Stomach (tissue), 9 donors: ENCODE results near the gene ACOT7. TPM values are rescaled to one million over a fixed set of nuclear protein-coding genes. Genes with fewer than 3 reads are reported as not detected.

Experiments
- DNase-seq, 2 donors: peaks; one replicate each; pipeline versions ENCODE4 v3.0.0 to v3.0.0-alpha.2; 2013 to 2019
- H3K27ac ChIP-seq, 5 donors: fragments of 200-600 bp in 4 of 5; sonication (generic) in 4 of 5; one replicate each; pipeline ENCODE4 v1.5.1; 2013 to 2019; ENCODE audit warnings: mild to moderate bottlenecking in 1 of 5, moderate library complexity in 1 of 5
- H3K27me3 ChIP-seq, 3 donors: fragments of 200-600 bp; sonication (generic); one replicate each; pipeline ENCODE4 v1.5.1; 2017 to 2019; ENCODE audit warnings: mixed run types in 1 of 3
- H3K36me3 ChIP-seq, 4 donors: fragments of 200-600 bp; sonication (generic); 1 replicate in 3 of 4; 2 replicates in 1 of 4; pipeline ENCODE4 v1.5.1; 2016 to 2019
- H3K4me1 ChIP-seq, 4 donors: fragments of 200-600 bp; sonication (generic); one replicate each; pipeline ENCODE4 v1.5.1; 2016 to 2019
- H3K4me3 ChIP-seq, 4 donors: fragments of 200-600 bp; sonication (generic) in 3 of 4; one replicate each; pipeline ENCODE4 v1.5.1; 2016 to 2019; ENCODE audit warnings: mild to moderate bottlenecking in 1 of 4
- H3K9me3 ChIP-seq, 4 donors: fragments of 200-600 bp; sonication (generic); one replicate each; pipeline ENCODE4 v1.5.1; 2016 to 2019
- EP300 ChIP-seq: sonication (generic); formaldehyde crosslinking; IDR thresholded peaks from one replicate; pipeline ENCODE4 v1.6.1; 2017; ENCODE audit warnings: antibody characterized with exemption
- POLR2A ChIP-seq, 4 donors: fragments of 450-650 bp; IDR thresholded peaks; one replicate each; pipeline ENCODE4 v1.6.1; 2016; ENCODE audit warnings: antibody characterized with exemption in 4 of 4, control low read depth in 2 of 4, mild to moderate bottlenecking in 1 of 4, moderate library complexity in 1 of 4
- POLR2AphosphoS5 ChIP-seq, 3 donors: sonication (generic); formaldehyde crosslinking; IDR thresholded peaks; one replicate each; pipeline ENCODE4 v1.6.1; 2016; ENCODE audit warnings: antibody characterized with exemption in 3 of 3
- WGBS, 5 donors: extraction: QIAGEN DNeasy Blood & Tissue Kit in 3 of 5; methylation state at CpG; one replicate each; pipeline versions ENCODE4 v1.1.5 to v1.1.7; 2013 to 2018; 5-methylcytosine and 5-hydroxymethylcytosine counted together
- intact Hi-C: fragments of 100-400 bp; cut with DNase I; formaldehyde crosslinking; loops from one replicate; pipeline ENCODE4 v1.15.1; 2023; ENCODE audit warnings: low total_unique reads
- polyA plus RNA-seq, 3 donors: library from polyadenylated mRNA; stranded (reverse); fragments of 200-250 nt; gene quantifications; one replicate each; pipeline ENCODE4 v1.2.3, GENCODE V29; 2013
- total RNA-seq, 5 donors: library from RNA; depleted of rRNA; stranded (reverse); fragments of >200 nt; gene quantifications; one replicate each; pipeline versions ENCODE4 v1.1.0 to v1.2.3, GENCODE V29; 2014 to 2016
- TF ChIP-seq, protein P1 (sequence below), 7 experiments: fragments of 450-650 bp in 4 of 7; fragments of 200-600 bp in 3 of 7; sonication (generic) in 3 of 7; IDR thresholded peaks; one replicate each; pipeline ENCODE4 v1.5.1; 2016 to 2019; ENCODE audit warnings: antibody characterized with exemption in 7 of 7, control low read depth in 2 of 7, mild to moderate bottlenecking in 1 of 7
- donor health status: healthy with polysubstance abuse.
- donor health status: Bipolar disorder and iron deficiency.
- donor health status: healthy.

ACOT7 gene
- total and polyA plus RNA-seq, 8 donors = 9.4 to 69.8 (median 19.4) TPM; not detected in 1

GRCh38 chr1:6314503-6314902 lies 79.1 kb downstream of the ACOT7 start:
- Histone ChIP-seq H3K27ac (no peak overlapping the region), H3K4me3 (no peak overlapping the region), H3K36me3 (peaks cover 0 to 34% (median 18%) of the 10 kb centered on the region in 4 donors), H3K4me1 (no peaks in the 10 kb centered on the region), H3K27me3 (no peaks in the 10 kb centered on the region), H3K9me3 (no peaks in the 10 kb centered on the region)
- TF ChIP-seq POLR2AphosphoS5 (IDR thresholded peaks at IDR 0.05) (no peak), POLR2A (IDR thresholded peaks at IDR 0.05) (no peak), EP300 (no peak)
- TF ChIP-seq, protein P1, sequence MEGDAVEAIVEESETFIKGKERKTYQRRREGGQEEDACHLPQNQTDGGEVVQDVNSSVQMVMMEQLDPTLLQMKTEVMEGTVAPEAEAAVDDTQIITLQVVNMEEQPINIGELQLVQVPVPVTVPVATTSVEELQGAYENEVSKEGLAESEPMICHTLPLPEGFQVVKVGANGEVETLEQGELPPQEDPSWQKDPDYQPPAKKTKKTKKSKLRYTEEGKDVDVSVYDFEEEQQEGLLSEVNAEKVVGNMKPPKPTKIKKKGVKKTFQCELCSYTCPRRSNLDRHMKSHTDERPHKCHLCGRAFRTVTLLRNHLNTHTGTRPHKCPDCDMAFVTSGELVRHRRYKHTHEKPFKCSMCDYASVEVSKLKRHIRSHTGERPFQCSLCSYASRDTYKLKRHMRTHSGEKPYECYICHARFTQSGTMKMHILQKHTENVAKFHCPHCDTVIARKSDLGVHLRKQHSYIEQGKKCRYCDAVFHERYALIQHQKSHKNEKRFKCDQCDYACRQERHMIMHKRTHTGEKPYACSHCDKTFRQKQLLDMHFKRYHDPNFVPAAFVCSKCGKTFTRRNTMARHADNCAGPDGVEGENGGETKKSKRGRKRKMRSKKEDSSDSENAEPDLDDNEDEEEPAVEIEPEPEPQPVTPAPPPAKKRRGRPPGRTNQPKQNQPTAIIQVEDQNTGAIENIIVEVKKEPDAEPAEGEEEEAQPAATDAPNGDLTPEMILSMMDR (IDR thresholded peaks at IDR 0.05) = no peak
- WGBS, 5 donors = 86 to 96% (median 93%) methylated on average over 12 of the region's 12 CpGs
- no peak for DNase-seq
- intact Hi-C loops = no loop called here

DNA sequence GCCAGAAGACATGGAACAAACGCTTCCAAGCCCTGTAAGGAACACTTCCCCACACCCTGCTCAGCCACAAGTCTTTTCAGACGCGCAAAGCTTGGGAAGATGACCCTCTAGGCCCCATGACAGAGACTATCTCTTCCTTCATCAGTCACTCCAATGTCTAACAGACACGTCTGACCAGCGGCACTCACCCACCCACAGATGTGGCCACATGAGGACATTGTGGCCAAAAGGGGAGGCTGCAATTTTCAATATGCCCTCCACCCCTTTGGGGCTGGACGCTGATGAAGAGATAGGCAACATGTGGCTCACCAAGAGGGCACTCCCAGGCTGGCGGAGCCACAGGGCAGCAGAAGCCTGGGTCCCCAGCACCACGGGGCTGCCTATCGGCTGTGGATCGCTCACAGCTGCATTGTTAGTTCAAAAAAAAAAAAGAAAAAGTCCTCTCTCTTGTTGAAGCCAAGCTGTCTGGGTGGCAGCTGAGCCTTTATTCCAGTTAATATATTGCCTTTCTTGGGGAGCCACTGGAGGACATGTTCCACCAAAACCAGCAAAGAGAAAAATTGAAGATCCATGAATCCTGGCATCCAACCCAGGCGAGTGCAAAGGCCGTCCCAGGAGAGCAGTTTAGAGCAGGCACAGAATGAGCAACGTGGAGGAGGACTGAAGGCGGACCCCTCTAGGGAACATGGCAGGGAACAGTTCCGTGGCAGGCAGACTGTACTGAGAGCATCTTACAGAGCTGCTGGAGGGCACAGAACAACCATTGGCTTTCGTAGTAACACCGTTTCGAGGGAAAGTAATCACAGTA lies 80.0 kb downstream of the ACOT7 start:
- H3K4me1 ChIP-seq = no peaks in the 10 kb centered on the region
- H3K4me3 ChIP-seq = no peak overlapping the region
- H3K36me3 ChIP-seq = peaks cover 0 to 29% (median 18%) of the 10 kb centered on the region in 4 donors
- no peak overlapping the region for H3K27ac ChIP-seq
- intact Hi-C loops = no loop called here
- H3K27me3 ChIP-seq = no peaks in the 10 kb centered on the region
- WGBS, 5 donors = 88 to 94% (median 89%) methylated on average over 16 to 18 of the region's 18 CpGs
- no peaks in the 10 kb centered on the region for H3K9me3 ChIP-seq
- DNase-seq = no peak
- TF ChIP-seq, protein P1 (IDR thresholded peaks at IDR 0.05) = no peak
- TF ChIP-seq EP300 = no peak
- TF ChIP-seq POLR2AphosphoS5 (IDR thresholded peaks at IDR 0.05) = no peak
- TF ChIP-seq POLR2A (IDR thresholded peaks at IDR 0.05) = no peak

GRCh38 chr1:6310116-6310848 lies 83.3 kb downstream of the ACOT7 start:
- WGBS, 5 donors = 92 to 96% (median 95%) methylated on average over 7 to 9 of the region's 9 CpGs
- Histone ChIP-seq H3K27ac (no peak overlapping the region), H3K9me3 (no peaks in the 10 kb centered on the region), H3K36me3 (peaks cover 0 to 8% (median 2%) of the 10 kb centered on the region in 4 donors), H3K27me3 (no peaks in the 10 kb centered on the region), H3K4me3 (no peak overlapping the region), H3K4me1 (no peaks in the 10 kb centered on the region)
- no peak for DNase-seq
- intact Hi-C loops = no loop called here
- TF ChIP-seq, protein P1 (IDR thresholded peaks at IDR 0.05) = no peak
- TF ChIP-seq POLR2A (IDR thresholded peaks at IDR 0.05) (no peak), POLR2AphosphoS5 (IDR thresholded peaks at IDR 0.05) (no peak), EP300 (no peak)

GRCh38 chr1:6309564-6309963 lies 84.0 kb downstream of the ACOT7 start:
- Histone ChIP-seq H3K27ac (no peak overlapping the region), H3K4me1 (no peaks in the 10 kb centered on the region), H3K9me3 (no peaks in the 10 kb centered on the region), H3K27me3 (no peaks in the 10 kb centered on the region), H3K4me3 (no peak overlapping the region), H3K36me3 (peaks cover 0 to 8% (median 2%) of the 10 kb centered on the region in 4 donors)
- DNase-seq = no peak
- intact Hi-C loops = no loop called here
- WGBS, 5 donors = 77 to 86% (median 81%) methylated on average over 7 of the region's 7 CpGs
- TF ChIP-seq POLR2A (IDR thresholded peaks at IDR 0.05) = no peak
- TF ChIP-seq EP300 = no peak
- TF ChIP-seq, protein P1 (IDR thresholded peaks at IDR 0.05) = no peak
